Measurements from ENCODE around the gene KCNQ4. TPM values are rescaled to one million over a fixed set of nuclear protein-coding genes. Genes with fewer than 3 reads are reported as not detected.

Gene KCNQ4
- total and polyA plus RNA-seq, 2 of the 13 experiments (the other 11 are each of a cell fraction or from before 2014, with no cell fraction given): 0.02 to 0.09 TPM

DNA sequence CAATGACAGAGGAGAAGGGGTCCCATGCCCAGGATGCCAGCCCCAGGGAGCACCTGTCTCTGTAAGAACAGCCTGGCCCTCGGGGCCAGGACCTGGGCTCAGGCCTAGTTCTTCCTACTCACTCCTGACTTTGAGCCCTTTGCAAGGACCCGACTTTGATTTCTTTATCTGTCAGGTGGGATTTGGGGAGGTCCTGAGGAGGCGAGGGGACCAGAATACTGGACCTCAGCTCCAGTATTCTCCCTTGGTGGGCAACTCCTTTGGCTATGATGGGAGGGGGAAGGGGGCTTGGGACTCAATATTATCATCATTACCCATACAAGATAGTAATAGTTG lies 18.1 kb downstream of the KCNQ4 start:
- in situ Hi-C loops (cut with HindIII; ENCODE audit: extremely low pct_ligation_motif_present, low pct_unique_long_range_greater_than_20kb): no loop called here
- WGBS (ENCODE audit: low lambda C conversion rate): 32% methylated on average over 2 of the region's 3 CpGs
- no peak for ATAC-seq
- ChIA-PET POLR2A (no interaction called here), CTCF (ENCODE audit: low intra/inter-chr PET ratio, low total read pairs) (no interaction called here)
- DNase-seq (ENCODE audit: low spot score): no peak
- TF ChIP-seq GPN1 (CRISPR knock-in tag; IDR thresholded peaks at IDR 0.05; ENCODE audit: borderline replicate concordance) (no peak), PHF8 (CRISPR knock-in tag; IDR thresholded peaks at IDR 0.05) (no peak)
- TF ChIP-seq, protein P1, sequence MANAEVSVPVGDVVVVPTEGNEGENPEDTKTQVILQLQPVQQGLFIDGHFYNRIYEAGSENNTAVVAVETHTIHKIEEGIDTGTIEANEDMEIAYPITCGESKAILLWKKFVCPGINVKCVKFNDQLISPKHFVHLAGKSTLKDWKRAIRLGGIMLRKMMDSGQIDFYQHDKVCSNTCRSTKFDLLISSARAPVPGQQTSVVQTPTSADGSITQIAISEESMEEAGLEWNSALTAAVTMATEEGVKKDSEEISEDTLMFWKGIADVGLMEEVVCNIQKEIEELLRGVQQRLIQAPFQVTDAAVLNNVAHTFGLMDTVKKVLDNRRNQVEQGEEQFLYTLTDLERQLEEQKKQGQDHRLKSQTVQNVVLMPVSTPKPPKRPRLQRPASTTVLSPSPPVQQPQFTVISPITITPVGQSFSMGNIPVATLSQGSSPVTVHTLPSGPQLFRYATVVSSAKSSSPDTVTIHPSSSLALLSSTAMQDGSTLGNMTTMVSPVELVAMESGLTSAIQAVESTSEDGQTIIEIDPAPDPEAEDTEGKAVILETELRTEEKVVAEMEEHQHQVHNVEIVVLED (CRISPR knock-in tag; IDR thresholded peaks at IDR 0.05; ENCODE audit: borderline replicate concordance): no peak
- Histone ChIP-seq H3K4me1 (ENCODE audit: insufficient read depth, low read length) (peaks cover 24% of the 10 kb centered on the region), H3K4me3 (replicated peaks in 1 of 3; ENCODE audit: insufficient read depth in 1 of 3, low read depth in 2 of 3, low read length in 3 of 3) (peak overlapping the region; percentile 31 to 58 (median 33); a peak in 4 of 6 replicates), H3K4me2 (ENCODE audit: low read depth, low read length) (peak overlapping the region; percentile 79), H3K79me2 (ENCODE audit: insufficient read depth, low read length) (no peaks in the 10 kb centered on the region), H2AFZ (ENCODE audit: low read length) (no peak overlapping the region), H3K27ac (ENCODE audit: extremely low read length, insufficient read depth, low read length) (no peak overlapping the region), H3K9me3 (ENCODE audit: low read length) (no peaks in the 10 kb centered on the region), H3K27me3 (ENCODE audit: control insufficient read depth in 1 of 2, insufficient read depth in 2 of 2, low read length in 2 of 2) (peaks cover 0 to 32% of the 10 kb centered on the region in 2 experiments; a peak in 4 of 5 replicates), H3K36me3 (replicated peaks in 1 of 2; ENCODE audit: control insufficient read depth in 1 of 2, insufficient read depth in 2 of 2, low read length in 2 of 2) (no peaks in the 10 kb centered on the region), H3K9ac (ENCODE audit: insufficient read depth, low read depth, low read length) (no peak overlapping the region), H4K20me1 (ENCODE audit: insufficient read depth, low read length) (no peaks in the 10 kb centered on the region)
- FAIRE-seq: no peak
- intact Hi-C loops (cut with micrococcal nuclease; ENCODE audit: unreplicated experiment): no loop called here
- no TSS peak for BruUV-seq (replicated peaks)

DNA sequence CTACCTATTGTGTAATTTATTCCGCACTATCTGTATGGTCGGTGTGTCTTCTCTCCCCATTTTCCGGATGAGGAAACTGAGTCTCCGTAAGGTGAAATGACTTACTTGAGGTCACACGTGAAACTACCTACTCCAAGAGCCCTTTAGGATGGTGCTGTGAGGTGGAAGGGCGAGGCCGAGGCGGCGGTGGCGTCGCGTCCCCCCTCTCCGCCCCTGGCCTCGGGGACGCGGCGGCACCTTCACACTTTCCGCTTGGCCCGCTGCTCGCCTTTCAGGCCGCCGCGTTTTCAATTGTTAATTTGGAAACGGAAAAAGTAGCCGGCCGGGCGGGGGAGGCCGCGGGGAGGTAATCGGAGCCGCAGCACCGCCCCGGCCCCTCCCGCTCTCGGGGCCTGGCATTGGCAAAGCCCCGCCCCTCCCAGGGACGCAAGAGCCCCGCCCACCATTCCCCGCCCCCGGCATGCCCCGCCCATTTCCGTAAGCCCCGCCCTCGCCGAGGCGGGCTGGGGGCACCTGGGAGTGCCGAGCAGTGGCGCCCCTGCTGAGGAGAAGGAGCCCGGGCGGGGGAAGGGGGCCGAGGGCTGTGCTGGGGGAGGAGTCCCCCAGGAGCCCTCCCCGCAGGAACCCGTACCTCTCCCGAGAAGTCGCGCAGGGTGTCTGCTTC lies 18.6 kb downstream of the KCNQ4 start:
- Histone ChIP-seq H2AFZ (ENCODE audit: low read length) (no peak overlapping the region), H3K27ac (ENCODE audit: extremely low read length, insufficient read depth, low read length) (no peak overlapping the region), H3K4me1 (ENCODE audit: insufficient read depth, low read length) (peaks cover 20% of the 10 kb centered on the region), H3K79me2 (ENCODE audit: insufficient read depth, low read length) (no peaks in the 10 kb centered on the region), H3K9me3 (ENCODE audit: low read length) (no peaks in the 10 kb centered on the region), H3K4me2 (ENCODE audit: low read depth, low read length) (peak overlapping the region; percentile 79), H4K20me1 (ENCODE audit: insufficient read depth, low read length) (no peaks in the 10 kb centered on the region), H3K27me3 (ENCODE audit: control insufficient read depth in 1 of 2, insufficient read depth in 2 of 2, low read length in 2 of 2) (peaks cover 0 to 35% of the 10 kb centered on the region in 2 experiments; a peak in 4 of 5 replicates), H3K4me3 (replicated peaks in 1 of 3; ENCODE audit: insufficient read depth in 1 of 3, low read depth in 2 of 3, low read length in 3 of 3) (peak overlapping the region; percentile 31 to 58 (median 33); a peak in 4 of 6 replicates), H3K9ac (ENCODE audit: insufficient read depth, low read depth, low read length) (no peak overlapping the region), H3K36me3 (replicated peaks in 1 of 2; ENCODE audit: control insufficient read depth in 1 of 2, insufficient read depth in 2 of 2, low read length in 2 of 2) (no peaks in the 10 kb centered on the region)
- in situ Hi-C loops (cut with HindIII; ENCODE audit: extremely low pct_ligation_motif_present, low pct_unique_long_range_greater_than_20kb): no loop called here
- ChIA-PET CTCF (ENCODE audit: low intra/inter-chr PET ratio, low total read pairs) (no interaction called here), POLR2A (no interaction called here)
- intact Hi-C loops (cut with micrococcal nuclease; ENCODE audit: unreplicated experiment): no loop called here
- 39% methylated on average over 36 of the region's 56 CpGs for WGBS (ENCODE audit: low lambda C conversion rate)
- peak; percentile 36 for DNase-seq (ENCODE audit: low spot score)
- BruUV-seq (replicated peaks): no TSS peak
- peak; percentile 49 for ATAC-seq
- no peak for FAIRE-seq
- TF ChIP-seq SOX13 (IDR thresholded peaks at IDR 0.05): no peak
- 0 out of 4 replicates have a peak, but pooled peaks of 1 of the 2 experiments have one; percentile 15 for TF ChIP-seq SOX13 (CRISPR knock-in tag; conservative IDR thresholded peaks at IDR 0.05 in 1 of 2, IDR thresholded peaks at IDR 0.05 in 1 of 2)
- TF ChIP-seq AGO1 (IDR thresholded peaks at IDR 0.05; ENCODE audit: low read depth, low read length, poor library complexity, severe bottlenecking): peak; percentile 63
- TF ChIP-seq, protein P2, sequence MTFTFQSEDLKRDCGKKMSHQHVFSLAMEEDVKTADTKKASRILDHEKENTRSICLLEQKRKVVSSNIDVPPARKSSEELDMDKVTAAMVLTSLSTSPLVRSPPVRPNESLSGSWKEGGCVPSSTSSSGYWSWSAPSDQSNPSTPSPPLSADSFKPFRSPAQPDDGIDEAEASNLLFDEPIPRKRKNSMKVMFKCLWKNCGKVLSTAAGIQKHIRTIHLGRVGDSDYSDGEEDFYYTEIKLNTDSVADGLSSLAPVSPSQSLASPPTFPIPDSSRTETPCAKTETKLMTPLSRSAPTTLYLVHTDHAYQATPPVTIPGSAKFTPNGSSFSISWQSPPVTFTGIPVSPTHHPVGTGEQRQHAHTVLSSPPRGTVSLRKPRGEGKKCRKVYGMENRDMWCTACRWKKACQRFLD (CRISPR knock-in tag; IDR thresholded peaks at IDR 0.05; ENCODE audit: borderline replicate concordance): no peak
- no peak for TF ChIP-seq JUNB (CRISPR knock-in tag; IDR thresholded peaks at IDR 0.05; ENCODE audit: borderline replicate concordance)
- no peak for TF ChIP-seq ZNF530 (CRISPR knock-in tag; IDR thresholded peaks at IDR 0.05; ENCODE audit: low read depth)
- TF ChIP-seq, protein P3, sequence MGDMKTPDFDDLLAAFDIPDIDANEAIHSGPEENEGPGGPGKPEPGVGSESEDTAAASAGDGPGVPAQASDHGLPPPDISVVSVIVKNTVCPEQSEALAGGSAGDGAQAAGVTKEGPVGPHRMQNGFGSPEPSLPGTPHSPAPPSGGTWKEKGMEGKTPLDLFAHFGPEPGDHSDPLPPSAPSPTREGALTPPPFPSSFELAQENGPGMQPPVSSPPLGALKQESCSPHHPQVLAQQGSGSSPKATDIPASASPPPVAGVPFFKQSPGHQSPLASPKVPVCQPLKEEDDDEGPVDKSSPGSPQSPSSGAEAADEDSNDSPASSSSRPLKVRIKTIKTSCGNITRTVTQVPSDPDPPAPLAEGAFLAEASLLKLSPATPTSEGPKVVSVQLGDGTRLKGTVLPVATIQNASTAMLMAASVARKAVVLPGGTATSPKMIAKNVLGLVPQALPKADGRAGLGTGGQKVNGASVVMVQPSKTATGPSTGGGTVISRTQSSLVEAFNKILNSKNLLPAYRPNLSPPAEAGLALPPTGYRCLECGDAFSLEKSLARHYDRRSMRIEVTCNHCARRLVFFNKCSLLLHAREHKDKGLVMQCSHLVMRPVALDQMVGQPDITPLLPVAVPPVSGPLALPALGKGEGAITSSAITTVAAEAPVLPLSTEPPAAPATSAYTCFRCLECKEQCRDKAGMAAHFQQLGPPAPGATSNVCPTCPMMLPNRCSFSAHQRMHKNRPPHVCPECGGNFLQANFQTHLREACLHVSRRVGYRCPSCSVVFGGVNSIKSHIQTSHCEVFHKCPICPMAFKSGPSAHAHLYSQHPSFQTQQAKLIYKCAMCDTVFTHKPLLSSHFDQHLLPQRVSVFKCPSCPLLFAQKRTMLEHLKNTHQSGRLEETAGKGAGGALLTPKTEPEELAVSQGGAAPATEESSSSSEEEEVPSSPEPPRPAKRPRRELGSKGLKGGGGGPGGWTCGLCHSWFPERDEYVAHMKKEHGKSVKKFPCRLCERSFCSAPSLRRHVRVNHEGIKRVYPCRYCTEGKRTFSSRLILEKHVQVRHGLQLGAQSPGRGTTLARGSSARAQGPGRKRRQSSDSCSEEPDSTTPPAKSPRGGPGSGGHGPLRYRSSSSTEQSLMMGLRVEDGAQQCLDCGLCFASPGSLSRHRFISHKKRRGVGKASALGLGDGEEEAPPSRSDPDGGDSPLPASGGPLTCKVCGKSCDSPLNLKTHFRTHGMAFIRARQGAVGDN (CRISPR knock-in tag; IDR thresholded peaks at IDR 0.05): peak; percentile 67

Measured in HepG2 (cell line).